ENCODE measurements around the gene KCNQ1. TPM values are rescaled to one million over a fixed set of nuclear protein-coding genes. Genes with fewer than 3 reads are reported as not detected.

The KCNQ1 gene
- total and polyA plus RNA-seq, 2 of the 13 experiments (the other 11 are each of a cell fraction or from before 2014, with no cell fraction given), result 0.02 to 0.08 TPM

DNA sequence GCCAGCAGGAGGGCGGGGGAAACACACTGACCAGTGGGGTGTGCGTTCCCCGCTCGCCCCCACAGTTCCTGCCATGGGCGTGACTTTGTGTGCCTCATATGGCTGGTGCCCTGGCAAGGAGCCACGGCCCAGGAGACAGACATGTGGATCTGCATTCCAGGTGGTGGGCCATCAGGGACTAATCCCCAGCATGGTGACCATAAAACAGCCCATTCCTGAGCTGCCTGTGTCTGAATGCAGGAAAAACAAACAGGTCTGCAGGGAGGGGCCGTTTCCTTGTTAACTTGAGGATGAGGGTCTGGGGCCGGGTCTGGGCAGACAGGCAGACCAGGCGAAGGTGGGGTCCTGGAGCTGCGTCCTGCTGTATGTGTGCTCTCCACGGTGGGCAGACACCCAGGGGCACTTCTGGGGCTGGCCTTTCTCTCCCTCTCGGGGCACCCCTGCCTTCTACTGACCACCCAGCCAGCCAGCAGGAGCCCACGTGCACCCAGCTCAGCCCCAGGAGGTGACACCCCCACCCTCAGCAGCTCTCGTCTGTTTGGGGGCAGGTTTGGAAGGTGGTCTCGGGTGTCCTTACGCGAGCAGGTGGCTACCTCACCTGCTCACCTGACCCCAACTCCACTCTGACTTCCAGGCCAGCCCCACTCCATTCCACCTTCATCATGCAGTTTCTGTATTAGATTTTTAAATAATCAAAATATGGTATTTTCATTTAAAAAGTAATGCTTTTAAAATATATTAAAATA, 134.7 kb downstream of the KCNQ1 start:
- DNase-seq (ENCODE audit: low spot score) (no peak), FAIRE-seq (no peak), ATAC-seq (no peak)
- TF ChIP-seq HNRNPK (IDR thresholded peaks at IDR 0.05; ENCODE audit: low read depth, low read length, poor library complexity, severe bottlenecking) (no peak), ZSCAN20 (CRISPR knock-in tag; IDR thresholded peaks at IDR 0.05; ENCODE audit: borderline replicate concordance) (no peak), ZMAT5 (CRISPR knock-in tag; IDR thresholded peaks at IDR 0.05; ENCODE audit: borderline replicate concordance, low read depth) (no peak), PRDM15 (CRISPR knock-in tag; IDR thresholded peaks at IDR 0.05) (no peak), MEIS1 (CRISPR knock-in tag; IDR thresholded peaks at IDR 0.05; ENCODE audit: borderline replicate concordance) (no peak), ZMYM3 (CRISPR knock-in tag; IDR thresholded peaks at IDR 0.05) (no peak), RBM22 (optimal IDR thresholded peaks at IDR 0.05; ENCODE audit: low read length) (no peak), SMAD1 (CRISPR knock-in tag; IDR thresholded peaks at IDR 0.05; ENCODE audit: borderline replicate concordance, low read depth) (no peak), CC2D1A (CRISPR knock-in tag; IDR thresholded peaks at IDR 0.05) (no peak), ERF (CRISPR knock-in tag; IDR thresholded peaks at IDR 0.05) (no peak), ZNF569 (CRISPR knock-in tag; IDR thresholded peaks at IDR 0.05; ENCODE audit: borderline replicate concordance) (no peak), KDM5A (IDR thresholded peaks at IDR 0.05; ENCODE audit: borderline replicate concordance, low read length) (no peak), POLR2AphosphoS2 (IDR thresholded peaks at IDR 0.05; ENCODE audit: low read depth, low read length) (no peak)
- TF ChIP-seq, protein P1, sequence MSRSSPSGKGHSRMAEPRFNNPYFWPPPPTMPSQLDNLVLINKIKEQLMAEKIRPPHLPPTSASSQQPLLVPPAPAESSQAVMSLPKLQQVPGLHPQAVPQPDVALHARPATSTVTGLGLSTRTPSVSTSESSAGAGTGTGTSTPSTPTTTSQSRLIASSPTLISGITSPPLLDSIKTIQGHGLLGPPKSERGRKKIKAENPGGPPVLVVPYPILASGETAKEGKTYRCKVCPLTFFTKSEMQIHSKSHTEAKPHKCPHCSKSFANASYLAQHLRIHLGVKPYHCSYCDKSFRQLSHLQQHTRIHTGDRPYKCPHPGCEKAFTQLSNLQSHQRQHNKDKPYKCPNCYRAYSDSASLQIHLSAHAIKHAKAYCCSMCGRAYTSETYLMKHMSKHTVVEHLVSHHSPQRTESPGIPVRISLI (CRISPR knock-in tag; IDR thresholded peaks at IDR 0.05; ENCODE audit: borderline replicate concordance), result no peak
- TF ChIP-seq, protein P2, sequence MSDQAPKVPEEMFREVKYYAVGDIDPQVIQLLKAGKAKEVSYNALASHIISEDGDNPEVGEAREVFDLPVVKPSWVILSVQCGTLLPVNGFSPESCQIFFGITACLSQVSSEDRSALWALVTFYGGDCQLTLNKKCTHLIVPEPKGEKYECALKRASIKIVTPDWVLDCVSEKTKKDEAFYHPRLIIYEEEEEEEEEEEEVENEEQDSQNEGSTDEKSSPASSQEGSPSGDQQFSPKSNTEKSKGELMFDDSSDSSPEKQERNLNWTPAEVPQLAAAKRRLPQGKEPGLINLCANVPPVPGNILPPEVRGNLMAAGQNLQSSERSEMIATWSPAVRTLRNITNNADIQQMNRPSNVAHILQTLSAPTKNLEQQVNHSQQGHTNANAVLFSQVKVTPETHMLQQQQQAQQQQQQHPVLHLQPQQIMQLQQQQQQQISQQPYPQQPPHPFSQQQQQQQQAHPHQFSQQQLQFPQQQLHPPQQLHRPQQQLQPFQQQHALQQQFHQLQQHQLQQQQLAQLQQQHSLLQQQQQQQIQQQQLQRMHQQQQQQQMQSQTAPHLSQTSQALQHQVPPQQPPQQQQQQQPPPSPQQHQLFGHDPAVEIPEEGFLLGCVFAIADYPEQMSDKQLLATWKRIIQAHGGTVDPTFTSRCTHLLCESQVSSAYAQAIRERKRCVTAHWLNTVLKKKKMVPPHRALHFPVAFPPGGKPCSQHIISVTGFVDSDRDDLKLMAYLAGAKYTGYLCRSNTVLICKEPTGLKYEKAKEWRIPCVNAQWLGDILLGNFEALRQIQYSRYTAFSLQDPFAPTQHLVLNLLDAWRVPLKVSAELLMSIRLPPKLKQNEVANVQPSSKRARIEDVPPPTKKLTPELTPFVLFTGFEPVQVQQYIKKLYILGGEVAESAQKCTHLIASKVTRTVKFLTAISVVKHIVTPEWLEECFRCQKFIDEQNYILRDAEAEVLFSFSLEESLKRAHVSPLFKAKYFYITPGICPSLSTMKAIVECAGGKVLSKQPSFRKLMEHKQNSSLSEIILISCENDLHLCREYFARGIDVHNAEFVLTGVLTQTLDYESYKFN (CRISPR knock-in tag; conservative IDR thresholded peaks at IDR 0.05), result no peak
- Histone ChIP-seq H4K20me1 (ENCODE audit: insufficient read depth, low read length) (no peaks in the 10 kb centered on the region), H3K4me2 (ENCODE audit: low read depth, low read length) (no peak overlapping the region), H3K79me2 (ENCODE audit: insufficient read depth, low read length) (no peaks in the 10 kb centered on the region), H3K36me3 (replicated peaks in 1 of 2; ENCODE audit: control insufficient read depth in 1 of 2, insufficient read depth in 2 of 2, low read length in 2 of 2) (no peaks in the 10 kb centered on the region), H3K9me3 (ENCODE audit: low read length) (no peaks in the 10 kb centered on the region), H3K27ac (ENCODE audit: extremely low read length, insufficient read depth, low read length) (no peak overlapping the region), H2AFZ (ENCODE audit: low read length) (no peak overlapping the region), H3K4me3 (replicated peaks in 1 of 3; ENCODE audit: insufficient read depth in 1 of 3, low read depth in 2 of 3, low read length in 3 of 3) (no peak overlapping the region), H3K4me1 (ENCODE audit: insufficient read depth, low read length) (no peaks in the 10 kb centered on the region), H3K27me3 (ENCODE audit: control insufficient read depth in 1 of 2, insufficient read depth in 2 of 2, low read length in 2 of 2) (peaks cover 23 to 89% of the 10 kb centered on the region in 2 experiments), H3K9ac (ENCODE audit: insufficient read depth, low read depth, low read length) (no peak overlapping the region)
- intact Hi-C loops (cut with micrococcal nuclease; ENCODE audit: unreplicated experiment) (no loop called here), in situ Hi-C loops (cut with HindIII; ENCODE audit: extremely low pct_ligation_motif_present, low pct_unique_long_range_greater_than_20kb) (no loop called here)
- WGBS (ENCODE audit: low lambda C conversion rate), result 35% methylated on average over 6 of the region's 17 CpGs
- CTCF ChIA-PET (ENCODE audit: low intra/inter-chr PET ratio, low total read pairs), result no interaction called here
- POLR2A ChIA-PET, result no interaction called here
- BruUV-seq (replicated peaks), result no TSS peak

Data from HepG2 (cell line).